Measurements from ENCODE around the gene RUFY4. TPM values are rescaled to one million over a fixed set of nuclear protein-coding genes. Genes with fewer than 3 reads are reported as not detected.

Gene RUFY4
- total and polyA plus RNA-seq, 2 experiments from 2014 or later, result 0.27 TPM; not detected in 1

GRCh38 chr2:218083352-218083676 lies 14.3 kb downstream of the RUFY4 start (continued):
- no peak for TF ChIP-seq CTCF (conservative IDR thresholded peaks at IDR 0.05; ENCODE audit: low read depth in 2 of 2)

- Mint-ChIP-seq H3K4me1 (no peaks in the 10 kb centered on the region), H3K27me3 (ENCODE audit: insufficient read depth, low read depth, poor library complexity) (no peaks in the 10 kb centered on the region), H3K9me3 (peaks cover 17% of the 10 kb centered on the region; the same call in 2 of the 3 replicates), H3K36me3 (ENCODE audit: low read depth) (no peaks in the 10 kb centered on the region; the same call in 2 of the 3 replicates), H3K27ac (no peak overlapping the region), H3K4me3 (no peak overlapping the region)
- Histone ChIP-seq H3K9me2 (ENCODE audit: insufficient read depth) (peaks cover 8% of the 10 kb centered on the region; the same call in 1 of the 2 replicates), H3K4me1 (ENCODE audit: insufficient read depth) (no peaks in the 10 kb centered on the region), H3K79me2 (replicated peaks; ENCODE audit: insufficient read depth) (no peaks in the 10 kb centered on the region), H3F3A (replicated peaks; ENCODE audit: low read depth) (no peaks in the 10 kb centered on the region), H3K27ac (ENCODE audit: low read depth) (no peak overlapping the region), H4K20me1 (replicated peaks; ENCODE audit: insufficient read depth) (no peaks in the 10 kb centered on the region), H3K36me3 (ENCODE audit: insufficient read depth) (no peaks in the 10 kb centered on the region), H3K4me2 (no peak overlapping the region), H3K4me3 (no peak overlapping the region), H2AFZ (no peak overlapping the region), H3K27me3 (ENCODE audit: insufficient read depth) (no peaks in the 10 kb centered on the region)
- ATAC-seq (no peak), DNase-seq (ENCODE audit: low spot score) (no peak)
- TF ChIP-seq EZH2phosphoT487 (IDR thresholded peaks at IDR 0.05; ENCODE audit: unreplicated experiment) (no peak), CTCF (conservative IDR thresholded peaks at IDR 0.05; ENCODE audit: low read depth in 2 of 2) (no peak), POLR2AphosphoS5 (IDR thresholded peaks at IDR 0.05; ENCODE audit: low read depth) (no peak), EZH2 (IDR thresholded peaks at IDR 0.05; ENCODE audit: low read depth, unreplicated experiment) (no peak)
Measured at GRCh38 chr2:218086478-218086877, 17.4 kb downstream of the RUFY4 start.

- Histone ChIP-seq H3K79me2 (replicated peaks; ENCODE audit: insufficient read depth) (no peaks in the 10 kb centered on the region), H3K27ac (ENCODE audit: low read depth) (no peak overlapping the region), H3K27me3 (ENCODE audit: insufficient read depth) (no peaks in the 10 kb centered on the region), H3K4me1 (ENCODE audit: insufficient read depth) (no peaks in the 10 kb centered on the region), H4K20me1 (replicated peaks; ENCODE audit: insufficient read depth) (no peaks in the 10 kb centered on the region), H3K36me3 (ENCODE audit: insufficient read depth) (no peaks in the 10 kb centered on the region), H3F3A (replicated peaks; ENCODE audit: low read depth) (no peaks in the 10 kb centered on the region), H2AFZ (no peak overlapping the region), H3K4me3 (no peak overlapping the region), H3K9me2 (ENCODE audit: insufficient read depth) (peaks cover 8% of the 10 kb centered on the region; the same call in 1 of the 2 replicates), H3K4me2 (no peak overlapping the region)
- no peak overlapping the region for H3K4me3 Mint-ChIP-seq
- H3K4me1 Mint-ChIP-seq, result no peaks in the 10 kb centered on the region
- DNase-seq (ENCODE audit: low spot score) (no peak), ATAC-seq (no peak)
- H3K27ac Mint-ChIP-seq, result no peak overlapping the region
- H3K9me3 Mint-ChIP-seq, result peaks cover 17% of the 10 kb centered on the region; the same call in 2 of the 3 replicates
- no peak for TF ChIP-seq EZH2phosphoT487 (IDR thresholded peaks at IDR 0.05; ENCODE audit: unreplicated experiment)
- H3K36me3 Mint-ChIP-seq (ENCODE audit: low read depth), result no peaks in the 10 kb centered on the region; the same call in 2 of the 3 replicates
- peaks cover 4% of the 10 kb centered on the region for H3K27me3 Mint-ChIP-seq (ENCODE audit: insufficient read depth, low read depth, poor library complexity)
Measured at GRCh38 chr2:218089259-218089658, 20.2 kb downstream of the RUFY4 start.

All from GM23338 (cell line).